Right lobe of liver (tissue), 4 donors: ENCODE measurements around the gene CDC25A.
"Not testable (repeated sequence)": the region's sequence is repeated elsewhere in the genome, so short reads cannot be mapped to it uniquely, and the experiment has no call there.

ENCODE experiments used
- POLR2A ChIP-seq: fragments of 450-650 bp; IDR thresholded peaks from one replicate; pipeline ENCODE4 v1.6.1; 2017; ENCODE audit warnings: antibody characterized with exemption, mild to moderate bottlenecking
- TF ChIP-seq, protein P1 (sequence below), 4 donors: fragments of 200-600 bp in 3 of 4; fragments of 450-650 bp in 1 of 4; IDR thresholded peaks; one replicate each; pipeline versions ENCODE4 v1.5.1 to v1.8.0; 2016 to 2022; ENCODE audit warnings: antibody characterized with exemption in 4 of 4, mild to moderate bottlenecking in 2 of 4
- donor health status: DM: no; HTN: no; CAD: no.
- donor health status: DM: no; HTN: no; CAD: no.
- donor health status: DM: no; HTN: yes; CAD: no.

DNA sequence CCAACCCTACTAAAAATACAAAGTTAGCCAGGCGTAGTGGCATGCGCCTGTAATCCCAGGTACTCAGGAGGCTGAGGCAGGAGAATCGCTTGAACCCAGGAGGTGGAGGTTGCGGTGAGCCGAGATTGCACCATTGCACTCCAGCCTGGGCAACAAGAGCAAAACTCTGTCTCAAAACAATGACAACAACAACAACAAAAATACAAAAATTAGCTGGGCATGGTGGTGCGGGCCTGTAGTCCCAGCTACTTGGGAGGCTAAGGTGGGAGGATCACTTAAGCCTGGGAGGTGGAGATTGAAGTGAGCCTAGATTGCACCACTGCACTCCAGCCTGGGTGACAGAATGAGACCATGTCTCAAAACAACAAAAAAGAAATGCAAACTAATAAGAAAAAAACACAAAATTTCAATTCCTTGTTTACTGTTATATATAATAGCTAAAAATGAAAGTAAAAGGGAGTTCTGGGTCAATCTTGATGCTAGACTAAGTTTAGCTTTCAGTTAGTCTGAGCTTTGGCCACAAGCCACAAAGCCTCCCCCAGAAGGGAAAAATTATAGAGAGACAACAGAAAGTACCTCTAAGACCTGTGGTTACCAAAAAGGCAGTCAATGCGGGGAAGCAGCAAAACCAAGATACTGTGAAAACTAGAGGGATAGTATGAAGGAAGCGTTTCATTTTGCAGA, 76.0 kb downstream of the CDC25A start:
- TF ChIP-seq, protein P1, sequence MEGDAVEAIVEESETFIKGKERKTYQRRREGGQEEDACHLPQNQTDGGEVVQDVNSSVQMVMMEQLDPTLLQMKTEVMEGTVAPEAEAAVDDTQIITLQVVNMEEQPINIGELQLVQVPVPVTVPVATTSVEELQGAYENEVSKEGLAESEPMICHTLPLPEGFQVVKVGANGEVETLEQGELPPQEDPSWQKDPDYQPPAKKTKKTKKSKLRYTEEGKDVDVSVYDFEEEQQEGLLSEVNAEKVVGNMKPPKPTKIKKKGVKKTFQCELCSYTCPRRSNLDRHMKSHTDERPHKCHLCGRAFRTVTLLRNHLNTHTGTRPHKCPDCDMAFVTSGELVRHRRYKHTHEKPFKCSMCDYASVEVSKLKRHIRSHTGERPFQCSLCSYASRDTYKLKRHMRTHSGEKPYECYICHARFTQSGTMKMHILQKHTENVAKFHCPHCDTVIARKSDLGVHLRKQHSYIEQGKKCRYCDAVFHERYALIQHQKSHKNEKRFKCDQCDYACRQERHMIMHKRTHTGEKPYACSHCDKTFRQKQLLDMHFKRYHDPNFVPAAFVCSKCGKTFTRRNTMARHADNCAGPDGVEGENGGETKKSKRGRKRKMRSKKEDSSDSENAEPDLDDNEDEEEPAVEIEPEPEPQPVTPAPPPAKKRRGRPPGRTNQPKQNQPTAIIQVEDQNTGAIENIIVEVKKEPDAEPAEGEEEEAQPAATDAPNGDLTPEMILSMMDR (IDR thresholded peaks at IDR 0.05), result not testable (repeated sequence)
- not testable (repeated sequence) for TF ChIP-seq POLR2A
